Measurements from ENCODE around the gene ODAD4.

- TF ChIP-seq POLR2AphosphoS5 (IDR thresholded peaks at IDR 0.05; ENCODE audit: low read depth, low read length) (no peak; the same call in 1 of the 2 replicates), CTCF (IDR thresholded peaks at IDR 0.05) (no peak)
Observed at GRCh38 chr17:41919165-41919817, 11.1 kb upstream of the ODAD4 start.

Measured in Panc1 (cell line).